Stimulated activated naive CD8-positive, alpha-beta T cell treated with anti-CD3 and anti-CD28 coated beads, Interleukin-15, amount 100 ng/mL, for 72 hours (primary cell): ENCODE measurements around the gene PFKL.

Experiments
- ATAC-seq: fragments of 150-1000 bp; cut with Tn5 transposase; 2 replicates; pipeline ENCODE4 v1.10.0; 2021; ENCODE audit warnings: mild to moderate bottlenecking, moderate library complexity
- DNase-seq, 2 donors: peaks; one replicate each; pipeline ENCODE4 v3.0.0; 2021 to 2022
- H3K27ac Mint-ChIP-seq, 2 donors: one replicate each; pipeline ENCODE4 v1.8.0; 2022; ENCODE audit warnings: mild to moderate bottlenecking in 2 of 2, mixed read lengths in 2 of 2, moderate library complexity in 2 of 2
- H3K27me3 Mint-ChIP-seq: one replicate; pipeline ENCODE4 v1.8.0; 2022; ENCODE audit warnings: mixed read lengths
- H3K4me1 Mint-ChIP-seq: one replicate; pipeline ENCODE4 v1.8.0; 2022; ENCODE audit warnings: mild to moderate bottlenecking, mixed read lengths
- H3K4me3 Mint-ChIP-seq, 2 donors: one replicate each; pipeline ENCODE4 v1.8.0; 2022; ENCODE audit warnings: mild to moderate bottlenecking in 2 of 2, mixed read lengths in 2 of 2, moderate library complexity in 1 of 2
- H3K9me3 Mint-ChIP-seq, 2 donors: one replicate each; pipeline ENCODE4 v1.8.0; 2022; ENCODE audit warnings: mixed read lengths in 2 of 2

The PFKL gene

DNA sequence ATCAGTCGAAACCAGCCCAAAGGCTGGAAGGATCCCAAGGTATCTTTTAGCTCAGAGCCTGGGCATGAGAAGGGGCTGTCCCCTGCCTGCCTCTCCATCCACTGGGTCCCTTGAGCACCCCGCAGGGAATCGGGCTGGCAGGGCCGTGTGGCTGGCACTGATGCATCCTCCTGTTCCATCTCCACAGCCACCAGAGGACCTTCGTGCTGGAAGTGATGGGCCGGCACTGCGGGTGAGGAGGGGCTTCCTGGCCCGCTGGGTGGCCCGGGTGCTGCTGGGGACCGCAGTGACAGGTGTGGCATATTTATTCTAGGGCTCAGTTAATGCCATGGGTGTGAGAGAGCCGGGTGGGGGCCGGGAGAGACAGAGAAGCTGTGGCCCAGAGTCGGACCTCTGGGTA, 13.6 kb downstream of the PFKL start:
- no peak overlapping the region for H3K4me3 Mint-ChIP-seq
- ATAC-seq (no peak), DNase-seq (no peak)
- no peaks in the 10 kb centered on the region for H3K9me3 Mint-ChIP-seq
- H3K27me3 Mint-ChIP-seq, result no peaks in the 10 kb centered on the region
- peak overlapping the region in 1 of 2 donors; percentile 74 for H3K27ac Mint-ChIP-seq
- H3K4me1 Mint-ChIP-seq, result no peaks in the 10 kb centered on the region

GRCh38 chr21:44314128-44314527, 14.3 kb downstream of the PFKL start:
- Mint-ChIP-seq H3K27me3 (no peaks in the 10 kb centered on the region), H3K4me3 (no peak overlapping the region), H3K4me1 (no peaks in the 10 kb centered on the region), H3K27ac (no peak overlapping the region), H3K9me3 (no peaks in the 10 kb centered on the region)
- no peak for DNase-seq
- ATAC-seq, result no peak

- Mint-ChIP-seq H3K4me1 (no peaks in the 10 kb centered on the region), H3K9me3 (no peaks in the 10 kb centered on the region), H3K27me3 (no peaks in the 10 kb centered on the region), H3K4me3 (no peak overlapping the region), H3K27ac (peak overlapping the region in 1 of 2 donors; percentile 59)
- ATAC-seq, result no peak
- DNase-seq, result no peak
Measured at GRCh38 chr21:44314561-44314960, 14.7 kb downstream of the PFKL start.

GRCh38 chr21:44315691-44316203, 15.9 kb downstream of the PFKL start:
- ATAC-seq (no peak), DNase-seq (no peak)
- Mint-ChIP-seq H3K4me1 (no peaks in the 10 kb centered on the region), H3K4me3 (no peak overlapping the region), H3K27ac (no peak overlapping the region), H3K27me3 (no peaks in the 10 kb centered on the region), H3K9me3 (no peaks in the 10 kb centered on the region)

DNA sequence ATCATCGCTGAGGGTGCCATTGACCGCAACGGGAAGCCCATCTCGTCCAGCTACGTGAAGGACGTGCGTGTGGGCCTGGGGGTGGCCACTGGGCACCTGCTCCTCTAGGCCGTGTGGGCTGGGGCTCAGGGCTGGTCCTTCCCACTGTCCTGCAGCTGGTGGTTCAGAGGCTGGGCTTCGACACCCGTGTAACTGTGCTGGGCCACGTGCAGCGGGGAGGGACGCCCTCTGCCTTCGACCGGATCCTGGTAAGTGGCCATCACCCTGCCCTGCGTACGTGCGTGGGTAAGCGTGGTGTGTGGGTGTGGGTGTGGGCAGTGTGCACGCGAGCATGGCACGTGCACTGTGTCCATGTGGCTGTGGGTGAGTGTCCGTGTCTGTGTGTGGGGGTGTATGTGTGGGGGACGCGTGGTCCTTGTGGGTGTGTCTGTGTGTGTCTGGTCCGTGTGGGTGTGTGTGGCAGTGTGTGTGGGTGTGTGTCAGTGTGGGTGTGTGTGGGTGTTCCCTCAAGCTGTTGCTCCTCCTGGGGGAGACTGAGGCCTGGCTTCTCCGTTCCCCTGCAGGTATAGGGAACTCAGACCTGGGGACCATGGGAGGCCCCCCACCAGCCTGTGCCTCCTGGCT, 16.5 kb downstream of the PFKL start:
- peak; percentile 11 for ATAC-seq
- peak overlapping the region in 1 of 2 donors; percentile 37 for H3K27ac Mint-ChIP-seq

GRCh38 chr21:44317241-44317782, 17.5 kb downstream of the PFKL start:
- no peaks in the 10 kb centered on the region for H3K27me3 Mint-ChIP-seq
- H3K4me3 Mint-ChIP-seq, result no peak overlapping the region
- no peaks in the 10 kb centered on the region for H3K9me3 Mint-ChIP-seq

More for the DNA sequence above, 16.5 kb downstream of the PFKL start:
- Mint-ChIP-seq H3K27me3 (no peaks in the 10 kb centered on the region), H3K4me3 (no peak overlapping the region), H3K9me3 (no peaks in the 10 kb centered on the region), H3K4me1 (no peaks in the 10 kb centered on the region)
- no peak for DNase-seq

GRCh38 chr21:44317871-44318270, 18.0 kb downstream of the PFKL start:
- DNase-seq (no peak), ATAC-seq (no peak)
- Mint-ChIP-seq H3K27ac (no peak overlapping the region), H3K4me3 (no peak overlapping the region), H3K4me1 (no peaks in the 10 kb centered on the region), H3K9me3 (no peaks in the 10 kb centered on the region), H3K27me3 (no peaks in the 10 kb centered on the region)

More at GRCh38 chr21:44317241-44317782, 17.5 kb downstream of the PFKL start:
- Mint-ChIP-seq H3K27ac (peak overlapping the region in 1 of 2 donors; percentile 40), H3K4me1 (no peaks in the 10 kb centered on the region)
- no peak for DNase-seq
- ATAC-seq, result no peak

DNA sequence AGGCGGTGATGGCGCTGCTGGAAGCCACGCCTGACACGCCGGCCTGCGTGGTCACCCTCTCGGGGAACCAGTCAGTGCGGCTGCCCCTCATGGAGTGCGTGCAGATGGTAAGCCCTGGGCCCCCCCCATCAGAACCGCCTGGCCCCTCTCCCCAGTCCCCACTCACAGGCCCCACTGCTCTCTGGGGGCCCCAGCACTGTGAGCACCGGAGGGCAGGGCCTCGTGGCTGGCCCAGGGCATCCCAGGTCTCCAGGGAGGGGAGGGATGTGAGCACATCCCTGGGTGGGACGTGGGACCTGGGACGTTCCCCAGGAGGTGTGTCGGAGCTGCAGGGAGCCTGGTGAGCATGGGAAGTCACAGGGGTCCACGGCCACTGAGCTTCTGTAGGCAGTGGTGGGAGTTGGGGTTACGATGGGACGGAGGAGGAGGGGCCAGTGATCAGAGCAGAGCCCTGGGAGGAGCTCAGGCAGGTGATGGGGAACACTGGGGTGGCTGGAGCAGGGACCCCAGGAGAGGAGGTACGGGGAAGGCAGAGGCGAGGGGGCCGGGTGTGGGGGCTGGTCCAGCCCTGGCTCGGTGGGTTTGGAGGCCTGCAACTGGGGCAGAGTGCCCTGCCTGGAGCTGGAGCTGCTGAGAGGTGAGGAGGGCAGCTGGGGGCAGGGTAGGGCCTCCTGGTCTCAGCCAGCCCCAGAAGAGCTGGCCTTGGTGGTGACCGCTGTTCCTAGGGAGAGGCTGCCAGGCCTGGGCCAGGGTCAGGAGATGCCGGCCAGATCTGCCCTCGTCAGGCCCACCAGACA, 18.8 kb downstream of the PFKL start:
- H3K27ac Mint-ChIP-seq, result peak overlapping the region in 1 of 2 donors; percentile 43
- no peaks in the 10 kb centered on the region for H3K27me3 Mint-ChIP-seq
- no peak for DNase-seq
- H3K9me3 Mint-ChIP-seq, result no peaks in the 10 kb centered on the region
- no peaks in the 10 kb centered on the region for H3K4me1 Mint-ChIP-seq
- ATAC-seq, result no peak
- no peak overlapping the region for H3K4me3 Mint-ChIP-seq

DNA sequence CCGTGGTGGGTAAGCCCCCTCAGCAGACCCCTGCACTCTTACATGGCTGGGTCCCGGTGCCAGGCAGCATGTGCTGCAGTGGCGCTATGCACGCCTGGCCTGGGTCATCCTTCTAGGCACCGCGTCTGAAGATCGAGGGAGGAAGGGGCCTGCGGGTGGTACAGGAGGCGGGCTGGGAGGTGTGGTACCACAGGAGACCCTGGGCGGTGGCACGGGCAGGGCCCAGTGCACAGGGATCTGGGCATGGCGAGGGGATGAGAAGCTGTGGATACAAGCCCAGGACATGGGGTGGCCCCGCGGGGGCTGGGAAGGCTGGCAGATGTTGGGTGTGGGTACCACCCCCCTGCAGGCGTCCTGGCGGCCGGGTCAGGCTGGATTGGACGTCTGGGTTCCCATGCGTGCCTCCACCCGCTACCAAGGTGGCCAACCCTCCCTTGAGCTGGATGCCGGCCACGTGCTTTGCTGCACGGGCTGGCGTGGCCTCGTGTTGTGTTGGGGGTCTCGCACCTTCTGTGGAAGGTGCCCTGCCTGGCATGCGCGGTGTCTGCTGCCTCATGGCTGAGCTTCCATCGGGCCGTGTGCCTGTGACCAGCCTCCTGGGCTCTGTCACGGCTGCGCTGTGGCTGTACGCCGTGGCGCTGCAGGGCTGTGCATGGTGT, 19.7 kb downstream of the PFKL start:
- Mint-ChIP-seq H3K4me3 (no peak overlapping the region), H3K4me1 (no peaks in the 10 kb centered on the region), H3K27me3 (no peaks in the 10 kb centered on the region), H3K9me3 (no peaks in the 10 kb centered on the region), H3K27ac (peak overlapping the region in 1 of 2 donors; percentile 60)
- peak; percentile 15 for ATAC-seq
- DNase-seq, result no peak

DNA sequence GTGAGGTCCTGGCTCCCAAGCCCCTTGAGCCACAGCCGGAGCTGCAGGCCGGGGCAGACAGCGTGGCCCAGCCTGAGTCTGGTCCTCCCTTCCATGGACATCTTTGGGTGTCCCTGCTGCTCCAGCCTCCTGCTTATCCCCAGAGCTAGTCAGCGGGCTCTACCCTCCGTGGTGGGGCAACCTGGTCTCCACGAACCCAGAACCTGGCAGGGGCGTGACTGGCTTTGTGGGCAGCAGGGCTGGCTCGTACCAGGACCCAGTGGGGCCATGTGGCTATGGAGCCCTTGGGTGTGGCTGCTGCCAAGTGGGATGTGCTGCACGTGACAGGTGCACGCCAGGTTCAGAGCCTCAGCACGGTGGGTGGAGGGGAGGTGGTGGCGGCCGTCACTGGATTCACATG, 21.0 kb downstream of the PFKL start:
- H3K4me1 Mint-ChIP-seq, result no peaks in the 10 kb centered on the region
- H3K27ac Mint-ChIP-seq, result no peak overlapping the region
- H3K4me3 Mint-ChIP-seq, result no peak overlapping the region
- no peaks in the 10 kb centered on the region for H3K9me3 Mint-ChIP-seq
- DNase-seq (no peak), ATAC-seq (no peak)
- no peaks in the 10 kb centered on the region for H3K27me3 Mint-ChIP-seq

DNA sequence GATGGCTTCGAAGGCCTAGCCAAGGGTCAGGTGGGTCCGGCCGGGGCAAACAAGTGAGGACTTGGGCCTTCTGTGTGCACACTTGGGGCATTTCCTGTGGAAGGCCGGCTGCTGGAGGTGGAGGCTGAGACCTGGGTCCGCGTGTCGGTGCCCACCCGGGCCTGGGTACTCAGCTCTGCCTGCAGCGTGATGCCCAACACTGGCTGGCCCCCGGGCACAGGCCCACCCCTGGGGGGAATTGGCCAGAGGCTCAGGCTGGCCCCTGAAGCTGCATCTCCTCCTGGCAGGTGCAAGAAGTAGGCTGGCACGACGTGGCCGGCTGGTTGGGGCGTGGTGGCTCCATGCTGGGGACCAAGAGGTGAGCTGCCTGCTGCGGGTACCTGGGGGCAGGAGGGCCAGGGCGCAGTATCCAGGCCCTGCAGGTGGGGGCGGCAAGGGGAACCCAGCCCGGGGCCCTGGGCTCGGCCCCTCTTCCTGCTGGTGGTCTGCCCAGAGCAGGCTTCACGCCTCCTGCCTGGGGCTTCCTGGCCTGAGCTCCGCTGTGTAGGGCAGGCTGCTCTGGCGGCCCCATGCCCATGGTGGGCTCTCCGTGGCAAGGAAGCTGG, 22.1 kb downstream of the PFKL start:
- H3K9me3 Mint-ChIP-seq, result no peaks in the 10 kb centered on the region
- H3K4me3 Mint-ChIP-seq, result no peak overlapping the region

DNA sequence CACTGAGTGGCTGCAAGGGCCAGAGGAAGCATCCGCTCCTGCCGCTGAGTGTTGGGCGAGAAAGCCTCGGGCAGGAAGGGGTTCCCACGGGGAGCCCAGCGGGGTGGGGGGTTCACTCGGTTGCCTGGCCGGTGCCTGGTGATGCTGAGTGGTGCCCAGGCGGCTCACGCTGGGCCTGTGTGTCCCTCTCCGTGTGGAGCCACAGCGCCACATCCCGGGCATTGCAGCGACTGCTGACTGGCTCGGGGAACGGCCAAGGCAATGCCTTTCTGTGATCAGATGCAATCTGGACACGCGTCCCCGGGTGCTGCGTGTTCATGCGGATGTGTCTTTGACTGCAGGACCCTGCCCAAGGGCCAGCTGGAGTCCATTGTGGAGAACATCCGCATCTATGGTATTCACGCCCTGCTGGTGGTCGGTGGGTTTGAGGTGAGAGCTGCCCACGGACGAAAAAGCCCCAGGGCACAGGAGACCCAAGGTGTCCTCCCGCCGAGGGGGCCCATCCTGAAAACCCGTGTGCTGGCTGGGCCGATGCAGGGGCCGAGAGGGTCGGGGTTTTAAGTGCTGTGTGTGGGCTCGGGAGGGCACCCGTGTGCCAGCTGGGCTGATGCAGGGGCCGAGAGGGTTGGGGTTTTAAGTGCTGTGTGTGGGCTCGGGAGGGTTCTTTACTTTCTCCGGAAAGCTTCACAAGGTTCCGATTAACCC, 22.9 kb downstream of the PFKL start:
- ATAC-seq (no peak), DNase-seq (no peak)
- Mint-ChIP-seq H3K4me1 (no peaks in the 10 kb centered on the region), H3K27me3 (no peaks in the 10 kb centered on the region), H3K27ac (no peak overlapping the region), H3K9me3 (no peaks in the 10 kb centered on the region), H3K4me3 (no peak overlapping the region)

More for the DNA sequence above, 22.1 kb downstream of the PFKL start:
- no peaks in the 10 kb centered on the region for H3K27me3 Mint-ChIP-seq
- no peak for ATAC-seq
- no peak for DNase-seq
- peak overlapping the region in 1 of 2 donors; percentile 67 for H3K27ac Mint-ChIP-seq
- H3K4me1 Mint-ChIP-seq, result no peaks in the 10 kb centered on the region

- H3K4me3 Mint-ChIP-seq, result no peak overlapping the region
- H3K9me3 Mint-ChIP-seq, result no peaks in the 10 kb centered on the region
- no peak overlapping the region for H3K27ac Mint-ChIP-seq
- DNase-seq (no peak), ATAC-seq (no peak)
- no peaks in the 10 kb centered on the region for H3K4me1 Mint-ChIP-seq
- no peaks in the 10 kb centered on the region for H3K27me3 Mint-ChIP-seq
Measured at GRCh38 chr21:44323591-44323990, 23.7 kb downstream of the PFKL start.

GRCh38 chr21:44324106-44324853, 24.4 kb downstream of the PFKL start:
- Mint-ChIP-seq H3K27me3 (no peaks in the 10 kb centered on the region), H3K4me3 (no peak overlapping the region), H3K4me1 (no peaks in the 10 kb centered on the region), H3K27ac (no peak overlapping the region), H3K9me3 (no peaks in the 10 kb centered on the region)
- no peak for DNase-seq
- ATAC-seq, result no peak
